SK-N-DZ (cell line): ENCODE results near the gene GLT8D1. TPM values are rescaled to one million over a fixed set of nuclear protein-coding genes. Genes with fewer than 3 reads are reported as not detected.
"Not testable (repeated sequence)": the region's sequence is repeated elsewhere in the genome, so short reads cannot be mapped to it uniquely, and the experiment has no call there.

Experiments
- DNase-seq: peaks from one replicate; pipeline ENCODE4 v3.0.0-alpha.2; 2015; ENCODE audit warnings: low spot score
- polyA plus RNA-seq, 2 experiments: library from polyadenylated mRNA; depleted of rRNA; stranded (reverse); fragments of >200 nt; gene quantifications; 2 replicates each; pipeline ENCODE4 v1.2.3, GENCODE V29; 2014

The GLT8D1 gene, protein sequence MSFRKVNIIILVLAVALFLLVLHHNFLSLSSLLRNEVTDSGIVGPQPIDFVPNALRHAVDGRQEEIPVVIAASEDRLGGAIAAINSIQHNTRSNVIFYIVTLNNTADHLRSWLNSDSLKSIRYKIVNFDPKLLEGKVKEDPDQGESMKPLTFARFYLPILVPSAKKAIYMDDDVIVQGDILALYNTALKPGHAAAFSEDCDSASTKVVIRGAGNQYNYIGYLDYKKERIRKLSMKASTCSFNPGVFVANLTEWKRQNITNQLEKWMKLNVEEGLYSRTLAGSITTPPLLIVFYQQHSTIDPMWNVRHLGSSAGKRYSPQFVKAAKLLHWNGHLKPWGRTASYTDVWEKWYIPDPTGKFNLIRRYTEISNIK
- polyA plus RNA-seq (2014; cell fraction: cytosol; rRNA removed) = 74.6 and 77.2 TPM in 2 replicates
- polyA plus RNA-seq (2014; cell fraction: nucleus; rRNA removed) = 185 and 201 TPM in 2 replicates

DNA sequence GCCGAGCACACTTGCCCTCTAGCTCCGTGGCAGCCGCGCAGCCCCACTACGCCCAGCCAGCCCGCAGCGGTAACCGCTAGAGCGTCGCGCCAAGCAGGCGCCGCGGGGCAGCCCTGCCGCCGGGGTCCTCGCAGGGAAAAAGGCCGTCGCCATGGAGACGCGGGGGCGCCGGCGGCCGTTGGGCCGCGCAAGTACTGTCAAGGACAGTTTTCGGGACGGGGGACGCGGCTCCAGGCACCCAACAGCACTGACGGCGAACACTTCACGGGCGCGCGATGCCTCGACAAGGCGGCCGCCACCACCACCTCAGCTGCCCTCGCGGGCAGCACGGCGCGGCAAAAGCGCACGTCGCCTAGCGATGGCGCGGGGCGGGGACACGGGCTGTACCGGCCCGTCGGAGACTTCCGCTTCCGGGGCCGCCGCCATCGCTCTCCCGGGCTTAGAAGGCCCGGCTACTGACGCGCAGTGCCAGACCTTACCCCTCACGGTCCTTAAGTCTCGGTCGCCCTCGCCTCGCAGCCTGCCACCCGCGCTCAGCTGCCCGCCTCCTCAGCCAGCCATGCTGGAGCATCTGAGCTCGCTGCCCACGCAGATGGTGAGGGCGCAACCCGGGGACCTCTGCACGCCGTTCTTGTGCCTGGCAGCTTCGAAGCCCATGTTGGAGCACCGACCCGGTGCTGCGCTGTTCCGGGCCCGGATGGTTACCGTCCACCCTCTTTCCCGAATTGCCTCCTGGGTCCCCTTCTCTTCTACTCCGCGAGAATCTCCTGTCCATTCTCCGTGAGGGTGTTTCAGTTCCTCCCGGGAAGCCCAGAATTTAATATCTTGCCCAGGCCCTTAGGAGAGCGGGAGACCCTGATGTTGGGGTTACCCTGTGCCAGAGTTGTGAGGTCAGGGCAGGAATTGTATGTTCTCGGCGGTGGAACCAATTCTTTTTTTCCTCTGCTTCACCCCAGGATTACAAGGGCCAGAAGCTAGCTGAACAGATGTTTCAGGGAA lies at the start of gene GLT8D1, which contains the start of gene SPCS1:
Gene GLT8D1 (minus strand): TSS at position 104 of the 999 bp plus-strand sequence. CDS start 5,331 bp downstream, outside the sequence.
Gene SPCS1 (plus strand): TSS at position 419 of the 999 bp plus-strand sequence. CDS start 141 bp downstream, at position 560.
- peak; percentile 81 for DNase-seq

DNA sequence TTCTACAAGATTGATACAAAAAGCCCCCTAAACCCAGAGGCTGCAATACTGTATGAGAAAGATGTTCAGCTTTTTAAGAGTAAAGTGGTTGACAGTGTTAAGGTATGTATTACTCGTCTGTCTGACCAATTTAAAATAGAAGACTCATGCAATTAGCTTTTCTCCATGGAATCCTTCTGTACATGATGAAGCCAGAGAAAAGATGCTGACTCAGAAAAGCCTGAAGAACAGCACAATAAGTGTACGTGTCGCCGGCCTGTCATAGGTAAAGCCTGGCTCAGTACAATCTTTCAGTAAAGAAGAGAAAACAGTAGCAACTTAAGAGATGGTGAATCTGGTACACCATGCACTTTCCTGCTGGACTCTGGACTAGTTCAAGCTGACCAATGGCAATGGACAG lies 48.8 kb upstream of the GLT8D1 start:
- DNase-seq = no peak

DNA sequence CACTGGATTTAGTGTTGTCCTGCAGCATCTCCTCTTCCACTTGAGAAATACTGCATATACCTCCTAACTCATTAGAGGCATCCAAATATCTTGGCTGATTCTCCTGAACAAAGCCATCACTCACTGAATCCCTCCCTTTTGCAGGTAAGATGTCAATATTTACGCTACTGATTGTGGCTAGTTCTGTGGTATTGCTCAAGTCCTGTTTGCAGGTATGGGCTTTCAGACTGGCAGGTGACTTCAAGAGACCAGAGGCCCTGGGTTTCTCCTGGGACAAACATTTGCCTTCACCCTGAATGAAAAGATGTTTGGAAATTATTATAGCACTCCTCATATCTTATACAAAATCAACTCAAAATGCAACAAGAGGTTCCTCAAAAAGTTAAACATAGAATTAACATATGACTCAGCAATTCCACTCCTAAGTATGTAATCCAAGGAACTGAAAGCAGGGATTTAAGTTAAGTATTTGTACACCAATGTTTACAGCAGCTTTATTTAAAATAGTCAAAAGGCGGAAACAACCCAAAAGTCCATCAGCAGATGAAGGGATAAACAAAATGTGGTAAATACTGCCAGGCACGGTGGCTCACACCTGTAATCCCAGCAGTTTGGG lies 46.6 kb upstream of the GLT8D1 start:
- no peak for DNase-seq

DNA sequence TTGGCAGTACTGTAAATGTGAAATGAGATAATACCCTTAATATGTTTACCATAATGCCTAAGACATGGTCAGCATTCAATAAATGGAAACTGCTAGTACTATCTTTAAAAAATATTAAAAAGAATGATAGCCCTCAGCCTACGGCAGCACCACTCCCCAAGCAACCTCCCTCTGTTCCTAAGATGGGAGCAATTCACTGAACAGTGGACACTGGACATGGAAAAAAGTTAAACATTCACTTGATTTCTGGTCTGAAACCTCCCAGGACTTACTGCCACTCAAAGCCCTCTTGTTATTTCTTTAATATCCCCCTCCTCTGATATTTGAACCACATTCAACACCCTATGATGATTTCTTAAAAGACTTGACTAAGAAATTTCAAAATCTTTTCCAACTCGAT lies 38.1 kb upstream of the GLT8D1 start:
- no peak for DNase-seq

DNA sequence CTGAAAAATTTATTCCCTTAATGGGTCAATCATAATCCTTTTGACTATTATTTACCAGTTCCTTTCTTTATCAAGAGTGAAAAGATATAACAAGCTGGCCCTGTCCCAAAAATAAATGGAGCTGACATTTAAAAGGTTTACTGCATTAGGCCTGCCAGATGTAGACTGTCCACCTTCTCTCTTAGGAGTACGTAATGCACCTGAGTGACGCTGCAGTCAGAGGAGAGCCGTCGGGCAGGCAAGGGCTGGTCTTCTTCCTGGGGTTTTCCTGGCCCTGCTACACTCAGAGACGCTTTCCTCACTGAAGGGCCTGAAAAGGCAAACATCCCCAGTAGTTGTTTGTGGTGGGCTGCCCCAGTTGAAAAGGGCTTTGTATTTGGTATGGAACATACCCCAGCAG lies 37.6 kb upstream of the GLT8D1 start:
- no peak for DNase-seq

DNA sequence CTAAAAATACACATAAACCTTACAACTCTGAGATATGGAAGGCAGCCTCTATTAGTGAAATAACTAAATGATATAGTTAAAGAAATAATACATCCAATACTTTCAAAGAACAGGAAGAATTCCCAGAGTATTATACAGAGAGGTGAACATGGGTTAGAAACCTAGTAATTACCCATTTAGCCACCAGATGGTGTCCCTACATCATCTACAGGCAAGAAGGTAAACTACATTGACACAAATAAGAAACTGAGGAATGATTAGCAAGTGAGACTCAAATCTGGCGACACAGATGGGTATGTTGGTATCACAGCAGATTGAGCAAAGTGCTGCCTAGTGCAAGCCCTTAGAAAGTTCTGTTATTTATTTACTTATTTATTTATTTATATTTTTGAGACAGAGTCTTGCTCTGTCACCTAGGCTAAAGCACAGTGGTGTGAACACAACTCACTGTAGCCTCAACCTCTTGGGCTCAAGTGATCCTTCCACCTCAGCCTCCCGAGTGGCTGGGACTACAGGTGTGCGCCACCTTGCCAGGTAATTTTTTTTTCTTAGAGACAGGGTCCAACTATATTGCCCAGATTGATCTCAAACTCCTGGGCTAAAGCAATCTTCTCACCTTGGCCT lies 36.9 kb upstream of the GLT8D1 start:
- peak; percentile 7 for DNase-seq

DNA sequence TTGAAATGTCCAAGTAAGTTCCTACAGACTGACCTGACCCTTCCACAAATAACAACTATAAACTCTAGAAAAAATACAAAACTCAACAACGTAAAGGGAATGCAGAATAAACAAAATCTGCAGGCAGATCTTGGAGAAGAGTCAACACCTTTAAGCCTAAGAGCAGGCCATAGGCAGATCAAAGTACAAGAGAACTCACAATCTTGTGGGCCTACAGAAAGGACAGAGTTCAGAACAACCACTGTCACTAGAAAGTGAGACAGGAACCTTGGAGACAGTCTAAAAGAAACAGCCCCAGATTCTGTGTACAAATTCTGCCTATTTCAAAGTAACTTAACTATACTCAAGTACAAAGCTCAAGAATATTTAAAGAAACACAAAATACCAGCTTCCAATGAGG lies 34.1 kb upstream of the GLT8D1 start:
- DNase-seq = no peak

DNA sequence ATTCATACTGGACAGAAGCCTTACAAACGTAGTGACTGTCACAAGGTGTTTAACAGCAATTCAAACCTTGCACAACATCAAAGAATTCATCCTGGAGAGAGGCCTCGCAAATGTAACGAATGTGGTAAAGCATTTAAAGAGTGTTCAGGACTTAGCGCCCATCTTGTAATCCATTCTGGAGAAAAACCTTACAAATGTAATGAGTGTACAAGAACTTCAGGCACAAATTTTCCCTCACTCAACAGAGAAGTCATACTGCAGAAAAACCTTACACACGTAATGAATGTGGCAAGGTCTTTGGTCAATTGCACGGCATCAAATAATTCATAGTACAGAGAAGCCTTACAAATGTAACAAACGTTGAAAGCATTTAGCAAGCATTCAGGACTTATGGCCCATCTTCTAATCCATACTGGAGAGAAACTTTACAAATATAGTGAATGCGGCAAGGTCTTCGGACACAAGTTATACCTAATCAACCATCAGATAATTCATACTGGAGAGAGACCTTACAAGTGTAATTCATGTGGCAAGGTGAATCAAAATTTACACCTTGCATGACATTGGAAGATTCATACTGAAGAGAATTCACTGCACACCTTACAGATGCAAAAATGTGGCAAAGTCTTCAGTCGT lies 27.8 kb upstream of the GLT8D1 start:
- no peak for DNase-seq

DNA sequence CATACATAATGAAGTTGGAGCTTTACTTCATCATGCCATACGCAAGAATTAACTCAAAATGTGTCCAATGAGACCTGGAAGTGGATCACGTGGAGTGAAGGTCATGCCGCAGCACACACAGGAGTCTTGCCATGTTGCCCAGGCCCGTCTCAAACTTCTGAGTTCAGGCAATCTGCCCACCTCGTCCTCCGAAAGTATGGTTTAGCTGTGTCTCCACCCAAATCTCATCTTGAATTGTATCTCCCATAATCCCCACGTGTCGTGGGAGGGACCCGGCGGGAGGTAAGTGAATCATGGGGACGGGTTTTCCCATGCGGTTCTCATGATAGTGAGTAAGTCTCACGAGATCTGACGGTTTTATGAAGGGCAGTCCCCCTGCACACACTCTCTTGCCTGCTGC lies 26.0 kb upstream of the GLT8D1 start:
- no peak for DNase-seq

DNA sequence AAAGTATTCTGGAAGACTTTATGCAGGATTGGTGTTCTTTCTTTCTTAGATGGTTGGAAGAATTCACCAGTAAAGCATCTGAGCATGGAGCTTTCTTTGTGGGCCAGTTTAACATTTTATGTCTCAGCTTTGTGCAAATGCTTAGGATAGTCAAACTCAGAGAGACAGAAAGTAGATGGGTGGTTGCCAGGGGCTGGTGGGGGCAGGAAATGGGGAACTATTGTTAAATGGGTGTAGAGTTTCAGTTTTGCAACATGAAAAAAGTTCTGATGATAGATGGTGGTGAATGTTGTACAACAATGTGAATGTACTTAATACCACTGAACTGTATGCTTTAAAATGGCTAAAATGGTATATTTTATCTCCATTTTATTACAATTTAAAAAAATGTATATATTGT lies 25.1 kb upstream of the GLT8D1 start:
- no peak for DNase-seq

DNA sequence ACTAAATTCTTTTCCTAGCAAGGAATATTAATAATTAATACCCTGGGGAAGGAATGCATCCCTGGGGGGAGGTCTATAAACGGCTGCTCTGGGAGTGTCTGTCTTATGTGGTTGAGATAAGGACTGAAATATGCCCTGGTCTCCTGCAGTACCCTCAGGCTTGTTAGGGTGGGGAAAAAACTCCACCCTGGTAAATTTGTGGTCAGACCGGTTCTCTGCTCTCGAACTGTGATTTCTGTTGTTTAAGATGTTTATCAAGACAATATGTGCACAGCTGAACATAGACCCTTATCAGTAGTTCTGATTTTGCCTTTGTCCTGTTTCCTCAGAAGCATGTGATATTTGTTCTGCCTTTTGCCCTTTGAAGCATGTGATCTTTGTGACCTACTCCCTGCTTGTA lies 23.2 kb upstream of the GLT8D1 start:
- not testable (repeated sequence) for DNase-seq

DNA sequence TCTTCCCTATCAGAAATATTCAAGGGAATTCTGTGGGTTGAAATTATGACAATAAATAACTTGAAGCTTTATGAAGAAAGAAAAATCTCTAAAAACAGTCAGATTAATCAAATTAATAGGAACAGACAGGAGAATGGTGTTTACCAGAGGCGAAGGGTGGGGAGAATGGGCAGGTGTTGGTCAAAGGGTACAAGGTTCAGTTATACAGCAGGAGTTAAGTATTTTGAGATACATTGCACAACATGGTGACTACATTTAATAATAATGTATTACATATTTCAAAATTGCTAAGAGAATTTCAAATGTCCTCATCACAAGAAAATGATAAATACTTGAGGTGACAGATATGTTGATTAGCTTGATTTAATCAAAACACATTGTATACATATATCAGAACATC lies 18.9 kb upstream of the GLT8D1 start:
- no peak for DNase-seq

DNA sequence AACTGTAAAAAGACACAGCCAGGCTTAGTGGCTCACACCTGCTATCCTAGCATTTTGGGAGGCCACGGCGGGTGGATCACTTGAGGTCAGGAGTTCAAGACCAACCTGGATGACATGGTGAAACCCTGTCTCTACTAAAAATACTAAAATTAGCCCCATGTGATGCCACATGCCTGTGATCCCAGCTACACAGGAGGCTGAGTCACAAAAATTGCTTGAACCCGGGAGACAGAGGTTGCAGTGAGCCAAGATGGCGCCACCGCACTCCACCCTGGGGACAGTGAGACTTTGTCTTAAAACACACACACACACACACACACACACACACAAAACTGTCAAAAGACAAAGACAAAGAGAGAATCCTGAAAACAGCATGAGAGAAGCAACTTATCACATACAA lies 18.3 kb upstream of the GLT8D1 start:
- no peak for DNase-seq

DNA sequence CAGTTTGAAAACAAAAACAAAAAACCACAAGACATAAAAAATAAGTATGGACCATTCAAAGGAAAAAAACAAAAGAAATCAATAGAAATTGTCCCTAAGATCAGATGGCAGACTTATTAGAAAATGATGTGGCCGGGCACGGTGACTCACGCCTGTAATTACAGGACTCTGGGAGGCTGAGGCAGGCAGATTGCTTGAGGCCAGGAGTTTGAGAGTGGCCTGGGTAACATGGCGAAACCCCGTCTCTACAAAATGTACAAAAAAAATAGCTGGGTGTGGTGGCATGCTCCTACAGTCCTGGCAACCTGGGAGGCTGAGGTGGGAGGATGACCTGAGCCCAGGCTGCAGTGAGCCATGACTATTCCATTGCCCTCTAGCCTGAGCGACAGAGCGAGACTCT lies 16.9 kb upstream of the GLT8D1 start:
- DNase-seq = no peak

DNA sequence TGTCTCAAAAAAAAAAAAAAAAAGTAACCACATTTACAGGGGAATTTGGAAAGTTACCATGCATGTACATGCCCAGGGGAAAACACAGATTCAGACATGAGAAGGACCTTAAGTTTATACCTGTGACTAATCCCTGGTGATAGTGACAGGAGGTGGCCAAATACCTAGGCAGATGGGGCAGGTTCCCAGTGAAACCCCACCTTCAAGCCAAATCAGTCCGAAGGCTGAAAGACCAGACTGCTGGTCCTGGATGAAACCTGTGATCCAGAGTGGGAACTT lies 16.1 kb upstream of the GLT8D1 start:
- DNase-seq = no peak

DNA sequence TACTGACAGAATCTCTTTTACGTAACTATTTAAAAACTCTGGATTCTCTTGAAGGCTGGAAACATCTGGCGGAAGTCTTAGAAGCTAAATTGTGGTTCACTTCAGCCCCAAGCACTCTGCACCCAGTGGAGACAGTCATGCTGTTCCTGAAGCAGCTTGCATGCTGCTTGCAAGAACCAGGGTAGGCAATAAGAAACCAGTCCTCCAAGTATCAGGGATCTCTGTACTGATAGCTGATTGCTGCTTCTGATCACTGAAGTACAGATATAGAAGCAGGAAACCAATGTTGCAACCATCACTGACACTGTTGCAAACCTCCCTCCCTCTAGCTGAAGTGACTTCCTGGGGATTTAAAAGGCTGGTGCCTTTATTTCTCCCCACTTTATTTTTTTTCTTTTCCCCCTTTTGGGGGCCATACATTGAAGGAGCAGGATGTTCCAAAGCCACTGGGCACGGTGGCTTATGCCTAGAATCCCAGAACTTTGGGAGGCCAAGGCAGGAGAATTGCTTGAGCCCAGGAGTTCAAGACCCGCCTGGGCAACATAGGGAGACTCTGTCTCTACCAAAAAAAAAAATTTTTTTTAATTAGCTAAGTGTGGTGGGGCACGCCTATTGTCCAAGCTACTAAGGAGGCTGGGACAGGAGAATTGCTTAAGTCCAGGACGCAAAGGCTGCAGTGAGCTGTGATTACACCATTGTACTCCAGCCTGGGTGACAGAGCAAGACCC lies 15.6 kb upstream of the GLT8D1 start:
- no peak for DNase-seq

DNA sequence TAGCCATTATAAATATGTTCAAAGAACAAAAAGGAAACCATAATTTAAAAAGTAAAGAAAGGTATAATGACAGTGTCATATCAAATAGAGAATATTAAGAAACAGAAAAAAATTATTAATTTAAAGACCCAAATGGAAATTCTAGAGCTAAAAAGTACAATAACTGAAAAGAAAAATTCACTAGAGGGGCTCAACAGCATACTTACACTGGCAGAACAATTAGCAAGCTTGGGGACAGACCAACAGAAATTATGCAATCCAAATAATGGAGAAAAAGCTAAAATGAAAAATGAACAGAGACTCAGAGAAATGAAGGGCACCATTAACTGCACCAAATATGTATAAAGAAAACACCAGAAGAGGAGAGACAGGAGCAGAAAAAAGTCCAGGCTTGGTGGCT lies 14.0 kb upstream of the GLT8D1 start:
- DNase-seq = no peak

DNA sequence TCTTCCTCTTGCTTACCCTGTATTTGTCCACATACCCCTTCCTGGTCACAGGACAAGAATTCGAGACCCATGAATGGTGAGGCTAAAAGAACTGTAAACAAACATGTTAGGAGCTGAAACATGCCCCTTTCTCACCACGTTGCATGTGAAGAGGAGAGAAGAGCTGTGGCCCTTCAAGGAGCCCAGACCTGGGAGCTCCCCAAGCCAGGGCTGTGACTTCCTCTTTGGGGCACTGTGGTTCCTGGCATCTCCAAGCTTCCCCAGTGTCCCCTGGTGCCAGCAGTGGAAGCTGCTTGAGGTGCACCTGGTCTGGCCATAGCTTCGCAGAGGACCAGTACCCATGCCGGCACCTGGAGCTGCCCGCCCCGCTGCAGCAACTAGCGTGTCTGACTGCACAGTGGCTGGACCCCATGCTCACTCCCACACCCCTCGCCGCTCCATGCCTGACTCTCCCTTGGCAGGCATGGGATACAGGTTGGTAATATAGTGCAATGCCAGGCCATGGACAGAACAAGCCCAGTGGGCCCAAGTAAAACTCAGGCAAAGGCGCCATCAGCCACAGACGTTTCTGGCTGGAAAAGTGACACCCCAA lies 10.2 kb upstream of the GLT8D1 start:
- no peak for DNase-seq

DNA sequence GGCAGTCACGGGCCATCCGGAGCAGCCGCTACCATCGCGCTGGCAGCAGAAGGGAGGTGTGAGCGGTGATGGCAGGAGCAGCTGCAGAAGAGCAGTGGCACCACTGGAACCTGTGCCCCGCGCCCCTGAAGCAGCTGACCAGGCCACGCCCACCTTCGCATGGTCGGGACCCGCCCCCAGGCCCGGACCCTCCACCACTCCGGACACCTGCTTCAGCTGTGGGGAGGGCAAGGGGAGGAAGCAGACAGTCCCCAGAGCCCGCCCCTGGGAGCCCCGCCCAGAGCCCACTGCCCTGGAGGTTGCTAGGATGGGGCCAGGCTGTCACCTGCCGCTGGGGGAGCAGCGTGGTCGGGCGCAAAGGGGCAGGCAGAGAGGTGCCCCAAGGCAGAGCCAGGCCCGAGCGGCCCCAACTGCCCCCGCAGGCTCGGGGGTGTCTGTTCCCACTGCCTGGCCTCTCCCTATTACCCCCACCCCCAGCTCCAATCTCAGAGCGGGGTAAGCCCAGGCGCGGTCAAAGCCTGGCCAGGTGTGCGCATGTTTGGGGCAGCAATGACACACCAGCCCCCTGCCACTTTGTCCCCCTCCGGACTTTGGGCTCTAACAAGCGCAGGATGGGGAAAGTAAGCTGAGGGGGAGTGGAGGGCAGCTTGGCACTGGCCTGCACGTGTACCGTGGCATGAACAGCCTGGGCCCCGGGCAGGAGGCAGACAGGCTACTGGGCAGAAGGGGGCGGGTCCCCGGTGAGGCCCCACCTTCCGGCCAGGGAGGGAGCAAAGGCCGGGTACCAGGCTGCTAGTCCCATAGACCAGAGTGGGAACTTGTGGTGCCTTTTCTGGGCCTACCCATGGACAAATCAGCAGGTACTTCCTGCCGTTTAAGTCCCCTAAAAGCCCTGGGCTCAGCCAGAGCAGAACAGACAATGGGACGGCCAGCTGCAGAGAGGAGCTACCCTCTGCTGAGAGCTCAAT lies 9.0 kb upstream of the GLT8D1 start:
- no peak for DNase-seq
